Colonic mucosa (tissue), 4 donors: Measurements from ENCODE around the gene KRT79. TPM values are rescaled to one million over a fixed set of nuclear protein-coding genes. Genes with fewer than 3 reads are reported as not detected.

ENCODE experiments used
- DNase-seq: peaks from one replicate; pipeline ENCODE4 v3.0.0-alpha.2; 2020
- H3K27ac ChIP-seq: fragments of 200-600 bp; one replicate; pipeline ENCODE4 v1.8.0; 2021
- H3K27me3 ChIP-seq: fragments of 200-600 bp; one replicate; pipeline ENCODE4 v1.8.0; 2021
- H3K36me3 ChIP-seq: fragments of 200-600 bp; one replicate; pipeline ENCODE4 v1.8.0; 2021
- H3K4me1 ChIP-seq: fragments of 200-600 bp; one replicate; pipeline ENCODE4 v1.8.0; 2021; ENCODE audit warnings: mild to moderate bottlenecking
- H3K4me3 ChIP-seq: fragments of 200-600 bp; one replicate; pipeline ENCODE4 v1.8.0; 2021
- H3K9ac ChIP-seq, 2 donors: one replicate each; pipeline ENCODE4 v1.7.0; 2013; ENCODE audit warnings: control low read depth in 2 of 2, low read depth in 2 of 2, low read length in 2 of 2
- H3K9me3 ChIP-seq: fragments of 200-600 bp; one replicate; pipeline ENCODE4 v1.8.0; 2021
- CTCF ChIP-seq: fragments of 200-600 bp; IDR thresholded peaks from one replicate; pipeline ENCODE4 v1.8.0; 2022; ENCODE audit warnings: antibody characterized with exemption, mild to moderate bottlenecking
- intact Hi-C: fragments of 100-400 bp; cut with DNase I; formaldehyde crosslinking; loops from one replicate; pipeline ENCODE4 v1.14.1; 2022
- total RNA-seq, 2 donors: library from RNA; stranded (reverse); fragmentation: NEBNext Ultra II Directional in 1 of 2; extraction: Animal tissue kit (Norgen Biotek cat#: 25700) in 1 of 2; gene quantifications; one replicate each; pipeline ENCODE4 v1.2.1, GENCODE V29; 2021
- donor health status: healthy.
- donor health status: DM: no; HTN: no; CAD: no.
- donor health status: DM: no; HTN: no; CAD: no.

Gene KRT79
- total RNA-seq, 2 donors from 2014 or later: not detected

- Histone ChIP-seq H3K27ac (no peak overlapping the region), H3K9ac (no peak overlapping the region), H3K9me3 (no peaks in the 10 kb centered on the region), H3K4me1 (no peaks in the 10 kb centered on the region), H3K4me3 (no peak overlapping the region), H3K36me3 (no peaks in the 10 kb centered on the region), H3K27me3 (no peaks in the 10 kb centered on the region)
- no peak for DNase-seq
- TF ChIP-seq CTCF: no peak
- intact Hi-C loops: no loop called here
Measured at GRCh38 chr12:52821071-52821730, 12.9 kb downstream of the KRT79 start.

DNA sequence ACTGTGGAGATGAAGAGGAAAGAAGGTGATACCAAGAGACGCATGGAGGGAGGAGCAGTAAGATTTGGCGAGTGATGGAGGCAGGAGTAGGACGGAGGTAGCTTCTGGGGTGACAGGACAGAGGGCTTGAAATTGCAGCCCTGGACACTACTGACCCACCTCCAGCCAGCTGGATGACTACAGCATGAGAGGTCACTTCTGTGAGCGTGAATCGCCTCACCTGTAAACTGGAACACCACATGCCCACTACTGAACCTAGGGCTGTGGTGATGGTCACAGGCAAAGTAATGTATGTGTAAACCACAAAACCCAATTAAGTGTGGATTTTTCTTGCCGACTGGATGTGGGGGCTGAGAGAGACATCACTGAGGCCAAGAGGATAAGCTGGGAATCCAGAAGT lies 13.6 kb downstream of the KRT79 start:
- Histone ChIP-seq H3K36me3 (no peaks in the 10 kb centered on the region), H3K9me3 (no peaks in the 10 kb centered on the region), H3K4me3 (no peak overlapping the region), H3K4me1 (no peaks in the 10 kb centered on the region), H3K9ac (no peak overlapping the region), H3K27me3 (no peaks in the 10 kb centered on the region), H3K27ac (no peak overlapping the region)
- TF ChIP-seq CTCF: no peak
- intact Hi-C loops: no loop called here
- DNase-seq: no peak

GRCh38 chr12:52819731-52820510 lies 14.2 kb downstream of the KRT79 start:
- Histone ChIP-seq H3K4me3 (no peak overlapping the region), H3K27me3 (no peaks in the 10 kb centered on the region), H3K36me3 (no peaks in the 10 kb centered on the region), H3K9me3 (no peaks in the 10 kb centered on the region), H3K9ac (no peak overlapping the region), H3K27ac (no peak overlapping the region), H3K4me1 (no peaks in the 10 kb centered on the region)
- DNase-seq: no peak
- intact Hi-C loops: no loop called here
- TF ChIP-seq CTCF: no peak

DNA sequence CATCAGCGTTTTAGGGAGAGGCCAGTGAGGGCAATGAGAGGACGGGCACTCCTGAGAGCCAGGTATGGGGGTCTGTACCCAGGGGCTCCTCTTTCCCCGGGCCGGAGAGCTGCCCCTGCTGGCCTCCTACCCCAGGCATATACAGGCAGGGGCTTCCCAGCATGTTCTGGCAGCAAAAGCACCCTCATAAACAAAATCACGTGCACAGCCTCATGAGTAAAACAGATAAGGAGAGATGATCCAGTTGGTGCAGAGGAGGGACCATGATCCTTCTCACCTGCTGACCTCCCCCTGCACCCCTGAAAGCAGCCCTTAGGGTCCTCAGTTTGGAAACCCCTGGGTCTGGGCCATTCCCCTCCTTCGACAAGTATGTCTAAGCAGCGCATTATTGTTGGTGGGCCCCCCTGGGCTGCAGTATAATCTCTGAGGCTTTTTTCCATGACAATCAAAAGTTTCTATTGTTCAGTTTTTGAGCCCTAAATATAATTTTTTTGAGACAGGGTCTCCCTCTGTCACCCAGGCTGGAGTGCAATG lies 15.2 kb downstream of the KRT79 start:
- H3K9me3 ChIP-seq: no peaks in the 10 kb centered on the region
- no peak overlapping the region for H3K4me3 ChIP-seq
- TF ChIP-seq CTCF: no peak
- H3K36me3 ChIP-seq: no peaks in the 10 kb centered on the region
- intact Hi-C loops: no loop called here
- no peak for DNase-seq
- no peaks in the 10 kb centered on the region for H3K27me3 ChIP-seq
- H3K27ac ChIP-seq: no peak overlapping the region
- H3K9ac ChIP-seq: no peak overlapping the region
- H3K4me1 ChIP-seq: no peaks in the 10 kb centered on the region

GRCh38 chr12:52818388-52818787 lies 15.7 kb downstream of the KRT79 start:
- H3K4me1 ChIP-seq: no peaks in the 10 kb centered on the region
- H3K4me3 ChIP-seq: no peak overlapping the region
- H3K27ac ChIP-seq: no peak overlapping the region
- no peak overlapping the region for H3K9ac ChIP-seq
- no peaks in the 10 kb centered on the region for H3K27me3 ChIP-seq
- DNase-seq: no peak
- no peaks in the 10 kb centered on the region for H3K9me3 ChIP-seq
- intact Hi-C loops: no loop called here
- TF ChIP-seq CTCF: no peak
- H3K36me3 ChIP-seq: no peaks in the 10 kb centered on the region
